ENCODE data around the gene HSPA6.
"Not testable (repeated sequence)": the region's sequence is repeated elsewhere in the genome, so short reads cannot be mapped to it uniquely, and the experiment has no call there.

- TF ChIP-seq, protein P1, sequence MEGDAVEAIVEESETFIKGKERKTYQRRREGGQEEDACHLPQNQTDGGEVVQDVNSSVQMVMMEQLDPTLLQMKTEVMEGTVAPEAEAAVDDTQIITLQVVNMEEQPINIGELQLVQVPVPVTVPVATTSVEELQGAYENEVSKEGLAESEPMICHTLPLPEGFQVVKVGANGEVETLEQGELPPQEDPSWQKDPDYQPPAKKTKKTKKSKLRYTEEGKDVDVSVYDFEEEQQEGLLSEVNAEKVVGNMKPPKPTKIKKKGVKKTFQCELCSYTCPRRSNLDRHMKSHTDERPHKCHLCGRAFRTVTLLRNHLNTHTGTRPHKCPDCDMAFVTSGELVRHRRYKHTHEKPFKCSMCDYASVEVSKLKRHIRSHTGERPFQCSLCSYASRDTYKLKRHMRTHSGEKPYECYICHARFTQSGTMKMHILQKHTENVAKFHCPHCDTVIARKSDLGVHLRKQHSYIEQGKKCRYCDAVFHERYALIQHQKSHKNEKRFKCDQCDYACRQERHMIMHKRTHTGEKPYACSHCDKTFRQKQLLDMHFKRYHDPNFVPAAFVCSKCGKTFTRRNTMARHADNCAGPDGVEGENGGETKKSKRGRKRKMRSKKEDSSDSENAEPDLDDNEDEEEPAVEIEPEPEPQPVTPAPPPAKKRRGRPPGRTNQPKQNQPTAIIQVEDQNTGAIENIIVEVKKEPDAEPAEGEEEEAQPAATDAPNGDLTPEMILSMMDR (IDR thresholded peaks at IDR 0.05 in 2 of 3, conservative IDR thresholded peaks at IDR 0.05 in 1 of 3; ENCODE audit: borderline replicate concordance in 1 of 3, insufficient read depth in 1 of 3, low read depth in 2 of 3, low read length in 2 of 3) = not testable (repeated sequence)
- TF ChIP-seq POLR2A (IDR thresholded peaks at IDR 0.05; ENCODE audit: borderline replicate concordance, extremely low read depth, insufficient read depth, insufficient read length); EZH2 (IDR thresholded peaks at IDR 0.05); ZNF274 (IDR thresholded peaks at IDR 0.05; ENCODE audit: low read depth, low read length); EZH2phosphoT487 (IDR thresholded peaks at IDR 0.05; ENCODE audit: borderline replicate concordance); POLR2AphosphoS5 (IDR thresholded peaks at IDR 0.05; ENCODE audit: low read depth, low read length); CEBPB (IDR thresholded peaks at IDR 0.05; ENCODE audit: low read depth); ZFX (IDR thresholded peaks at IDR 0.05); YY1 (IDR thresholded peaks at IDR 0.05; ENCODE audit: extremely low read depth, insufficient replicate concordance, low read depth, low read length); RAD21 (IDR thresholded peaks at IDR 0.05; ENCODE audit: low read depth); MAX (IDR thresholded peaks at IDR 0.05); TCF7L2 (IDR thresholded peaks at IDR 0.05; ENCODE audit: borderline replicate concordance, extremely low read depth, insufficient read depth, insufficient read length): not testable (repeated sequence)
These were observed 4.2 kb downstream of the HSPA6 start for GRCh38 chr1:161528550-161528949.

Measured in HCT116 (cell line).